ENCODE measurements around the gene LAMA1.

The LAMA1 gene

GRCh38 chr18:7112936-7113335 lies 4.7 kb downstream of the LAMA1 start:
- DNase-seq (ENCODE audit: low read depth, low spot score): no peak

DNA sequence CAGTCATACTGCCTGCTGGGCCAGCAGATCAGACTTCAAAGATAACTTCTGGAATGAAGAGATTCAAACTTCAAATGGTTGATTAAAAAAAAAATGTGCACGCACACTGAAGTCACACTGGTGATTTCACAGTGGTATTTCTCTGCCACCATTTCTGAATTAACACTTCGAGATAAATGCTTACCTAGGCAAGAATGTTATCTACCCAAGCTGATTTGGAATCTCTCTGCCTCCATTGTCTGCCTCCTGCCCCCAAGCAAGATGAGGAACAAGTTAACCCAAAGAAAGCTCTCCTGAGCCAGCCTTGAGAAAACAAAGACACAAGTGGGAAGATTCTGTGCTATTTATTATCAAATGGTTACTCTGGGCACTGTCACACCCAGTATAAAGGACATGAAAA lies 6.5 kb downstream of the LAMA1 start:
- DNase-seq (ENCODE audit: low read depth, low spot score): no peak

- no peak for DNase-seq (ENCODE audit: low read depth, low spot score)
Observed at GRCh38 chr18:7105943-7106342, 11.7 kb downstream of the LAMA1 start.

DNA sequence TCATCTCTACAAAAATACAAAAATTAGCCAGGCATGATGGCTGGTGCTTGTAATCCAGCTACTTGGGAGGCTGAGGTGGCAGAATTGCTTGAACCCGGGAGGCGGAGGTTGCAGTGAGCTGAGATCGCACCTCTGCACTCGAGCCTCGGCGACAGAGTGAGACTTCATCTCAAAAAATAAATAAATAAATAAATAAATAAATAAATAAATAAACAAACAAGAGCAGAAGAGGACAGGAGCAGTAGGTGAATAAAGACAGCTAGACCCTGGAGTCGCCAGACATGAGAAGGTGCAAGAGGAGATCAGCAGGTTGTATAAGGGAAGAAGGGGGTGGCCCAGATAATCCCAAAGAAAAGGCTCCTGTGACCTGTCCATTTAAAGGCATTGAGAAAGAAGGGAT lies 12.3 kb downstream of the LAMA1 start:
- DNase-seq (ENCODE audit: low read depth, low spot score): no peak

GRCh38 chr18:7104649-7105048 lies 12.9 kb downstream of the LAMA1 start:
- DNase-seq (ENCODE audit: low read depth, low spot score): no peak

GRCh38 chr18:7102131-7102530 lies 15.5 kb downstream of the LAMA1 start:
- DNase-seq (ENCODE audit: low read depth, low spot score): no peak

DNA sequence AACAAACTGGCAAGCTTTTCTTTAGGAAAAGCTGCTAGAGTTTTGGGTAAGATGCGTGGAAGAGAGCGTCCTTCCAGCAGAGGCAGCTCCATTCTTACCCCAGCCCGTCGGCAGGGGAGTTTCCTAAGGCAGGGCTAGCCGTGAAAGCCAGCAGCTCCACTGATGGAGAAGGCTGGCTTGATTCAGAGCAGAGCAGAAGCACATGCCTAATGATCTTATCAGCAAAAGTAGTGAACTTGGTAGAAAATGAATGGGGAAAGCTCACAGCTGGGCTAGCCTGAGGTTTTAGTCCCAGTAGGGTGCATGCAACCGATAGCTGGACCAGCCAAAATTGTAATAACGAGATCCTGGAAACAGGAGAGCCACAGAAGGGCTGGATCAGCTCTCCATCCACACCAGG lies 20.8 kb downstream of the LAMA1 start:
- DNase-seq (ENCODE audit: low read depth, low spot score): no peak

DNA sequence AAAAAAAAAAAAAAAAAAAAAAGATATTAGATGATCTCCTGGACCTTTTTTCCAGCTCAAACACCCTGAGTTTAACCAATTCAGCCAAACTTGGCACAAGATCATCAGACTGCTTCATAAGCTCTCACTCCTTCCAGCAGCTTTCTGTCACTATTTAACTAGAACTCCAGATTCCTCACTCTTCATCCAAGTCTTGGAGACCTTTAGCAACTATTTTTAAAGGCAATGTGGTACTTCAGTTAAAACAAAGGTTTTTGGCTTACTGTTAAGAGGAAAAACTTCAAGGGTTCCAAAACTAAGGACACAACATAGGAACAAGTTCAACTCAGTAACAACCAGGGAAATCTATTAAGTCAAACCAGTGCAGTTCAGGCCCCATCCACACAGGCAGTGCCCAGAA lies 23.2 kb downstream of the LAMA1 start:
- DNase-seq (ENCODE audit: low read depth, low spot score): no peak

DNA sequence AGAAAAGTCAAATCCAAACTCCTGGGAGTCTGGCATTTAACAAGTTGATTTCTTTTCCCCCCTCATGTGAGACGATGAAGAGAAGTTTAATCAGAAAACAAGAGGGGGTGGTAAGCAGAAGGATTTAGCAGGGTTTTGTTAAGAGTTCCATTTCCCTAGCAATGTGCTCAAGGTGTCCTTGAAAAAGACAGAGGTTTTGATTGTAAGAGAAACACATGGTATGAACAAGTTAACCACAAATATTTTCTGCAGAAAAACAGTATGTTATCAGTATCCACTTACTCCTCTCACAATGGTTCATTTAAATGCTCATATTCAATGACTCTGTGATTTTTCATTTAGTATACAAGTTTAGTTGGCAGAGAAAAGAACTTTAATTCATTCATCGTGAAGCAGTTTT lies 26.8 kb downstream of the LAMA1 start:
- DNase-seq (ENCODE audit: low read depth, low spot score): no peak

DNA sequence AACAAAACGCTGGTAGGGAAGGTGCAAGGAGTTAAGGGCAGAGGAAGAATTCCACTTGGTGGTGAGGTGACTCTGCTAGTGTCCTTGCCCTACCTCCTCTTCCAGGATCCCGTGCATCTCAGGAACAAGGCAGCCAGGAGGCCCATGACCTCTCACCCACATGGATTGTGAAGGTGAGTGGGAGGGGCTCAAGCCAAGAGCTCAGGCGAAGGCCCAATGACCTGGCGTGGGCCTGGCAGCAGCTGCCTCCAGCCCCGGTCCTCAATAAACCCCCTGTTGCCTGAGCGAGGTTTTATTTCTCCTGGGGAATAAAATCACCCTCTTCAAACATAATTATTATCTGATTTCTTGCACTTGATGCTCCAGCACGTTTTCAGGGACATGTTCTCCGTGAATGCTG lies 28.2 kb downstream of the LAMA1 start:
- DNase-seq (ENCODE audit: low read depth, low spot score): no peak

- DNase-seq (ENCODE audit: low read depth, low spot score): no peak
Observed at GRCh38 chr18:7084080-7085065, 33.2 kb downstream of the LAMA1 start.

GRCh38 chr18:7082671-7083070 lies 34.9 kb downstream of the LAMA1 start:
- DNase-seq (ENCODE audit: low read depth, low spot score): no peak

GRCh38 chr18:7079231-7079630 lies 38.4 kb downstream of the LAMA1 start:
- no peak for DNase-seq (ENCODE audit: low read depth, low spot score)

DNA sequence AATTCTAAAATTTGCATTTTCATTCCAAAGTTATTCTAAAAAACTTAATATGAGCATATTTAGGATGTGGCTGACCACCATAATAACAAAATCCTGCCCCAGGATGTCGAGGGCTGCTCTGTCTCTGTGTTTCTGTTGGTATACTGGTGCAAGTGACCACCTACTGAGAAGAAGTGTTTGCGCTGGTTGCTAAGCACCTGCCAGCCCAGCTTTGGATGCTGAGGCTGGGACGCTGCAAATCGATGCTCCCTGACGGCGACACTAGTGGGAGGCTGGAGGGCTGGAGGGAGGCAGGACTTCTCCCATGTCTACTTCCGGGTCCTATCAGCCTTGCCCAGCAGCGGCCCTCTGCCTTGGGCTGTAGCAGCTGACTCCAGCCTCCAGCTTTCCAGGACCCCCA lies 45.0 kb downstream of the LAMA1 start:
- DNase-seq (ENCODE audit: low read depth, low spot score): no peak

DNA sequence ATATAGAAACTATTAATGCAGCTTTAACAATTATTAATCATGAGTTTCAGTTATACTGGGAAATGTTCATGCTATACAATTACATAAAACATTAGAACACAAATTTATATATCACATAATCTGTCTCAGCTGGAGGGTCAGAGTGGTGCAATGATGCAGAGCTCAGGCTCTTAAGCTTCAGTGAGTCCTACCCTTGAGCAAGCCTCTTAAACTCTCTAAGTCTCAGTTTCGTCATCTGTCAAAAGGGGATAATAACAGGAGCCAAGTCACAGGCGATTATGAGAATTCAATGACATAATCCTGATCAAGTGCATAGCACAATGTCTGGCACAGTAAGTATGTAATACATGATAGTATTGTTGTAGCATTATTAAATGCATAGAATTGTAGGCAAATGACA lies 46.0 kb downstream of the LAMA1 start:
- no peak for DNase-seq (ENCODE audit: low read depth, low spot score)

DNA sequence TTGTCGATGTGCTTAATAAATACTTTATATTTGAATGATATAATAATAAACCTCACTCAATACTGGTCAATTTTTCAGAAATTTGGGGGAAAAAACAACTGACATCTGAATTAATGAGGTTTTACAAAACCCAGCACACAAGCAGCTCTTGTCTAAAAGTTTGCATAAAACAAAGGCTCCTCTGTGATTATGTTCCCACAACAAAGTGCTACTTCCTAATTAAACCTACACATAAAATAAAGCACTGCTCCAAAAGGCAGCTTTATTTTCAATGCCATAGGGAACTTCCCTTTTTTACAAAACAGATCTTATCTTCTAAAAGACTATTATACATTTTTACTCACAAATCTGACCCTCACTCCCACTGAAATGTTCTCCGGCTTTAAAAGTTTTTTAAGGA lies 47.1 kb downstream of the LAMA1 start:
- no peak for DNase-seq (ENCODE audit: low read depth, low spot score)

DNA sequence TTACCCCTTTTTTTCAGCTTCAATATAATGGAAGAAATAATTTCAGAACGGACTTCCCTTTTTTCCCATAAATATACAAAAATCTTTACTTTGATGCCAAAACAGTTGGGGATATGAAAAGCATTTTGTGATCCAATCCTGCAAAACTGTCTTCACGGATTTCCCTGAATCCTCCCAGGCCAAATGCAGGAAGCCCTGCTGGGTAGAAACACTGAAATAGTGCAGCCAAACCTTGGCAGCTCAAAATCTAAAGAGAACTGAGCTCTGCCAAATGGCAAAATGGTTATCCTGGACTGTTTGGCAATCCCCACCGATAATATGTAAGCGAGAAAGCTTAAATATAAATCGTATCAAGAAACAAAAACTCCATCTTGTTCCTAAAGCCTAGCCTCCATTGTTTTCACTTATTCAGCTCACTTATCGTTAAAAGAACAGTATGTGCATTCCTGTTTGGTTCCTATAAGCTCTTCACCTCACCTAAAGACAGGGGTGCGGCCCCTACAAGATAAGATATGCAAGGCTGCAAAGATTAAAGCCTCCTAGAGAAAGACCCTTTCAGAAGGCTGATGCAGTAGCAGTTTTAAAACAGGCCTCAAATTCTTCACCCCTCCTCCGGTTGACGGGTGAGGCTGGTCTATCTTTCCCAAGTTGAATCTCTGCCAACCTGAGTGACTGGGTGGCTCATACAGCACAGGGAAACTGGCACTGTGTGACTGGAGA lies 48.6 kb downstream of the LAMA1 start:
- no peak for DNase-seq (ENCODE audit: low read depth, low spot score)

DNA sequence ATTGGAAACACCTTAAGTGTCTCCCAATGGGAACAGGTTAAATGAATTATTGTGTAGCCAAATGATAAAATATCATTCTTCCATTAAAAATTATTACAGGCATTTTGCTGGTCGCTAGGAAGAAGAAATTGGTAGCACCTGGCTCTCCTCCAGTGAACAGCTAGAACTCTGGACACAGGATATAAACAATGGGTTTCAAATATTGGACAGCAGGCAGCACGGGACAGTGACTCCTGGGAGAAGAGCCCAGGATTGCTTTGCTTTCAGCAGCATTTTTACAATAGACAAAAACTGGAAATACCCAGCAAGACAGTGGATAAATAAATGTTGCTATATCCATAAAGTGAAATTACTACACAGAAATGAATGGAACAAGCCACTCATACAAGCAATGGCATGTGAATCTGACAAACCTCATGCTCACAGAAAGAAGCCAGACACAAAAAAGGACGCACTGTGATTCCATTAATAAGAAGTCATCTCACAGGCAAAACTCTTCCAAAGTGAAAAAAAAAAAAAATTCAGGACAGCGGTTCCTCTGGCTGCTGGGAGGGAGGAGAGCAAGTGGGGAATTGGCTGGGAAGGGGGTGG lies 50.5 kb downstream of the LAMA1 start:
- DNase-seq (ENCODE audit: low read depth, low spot score): no peak

DNA sequence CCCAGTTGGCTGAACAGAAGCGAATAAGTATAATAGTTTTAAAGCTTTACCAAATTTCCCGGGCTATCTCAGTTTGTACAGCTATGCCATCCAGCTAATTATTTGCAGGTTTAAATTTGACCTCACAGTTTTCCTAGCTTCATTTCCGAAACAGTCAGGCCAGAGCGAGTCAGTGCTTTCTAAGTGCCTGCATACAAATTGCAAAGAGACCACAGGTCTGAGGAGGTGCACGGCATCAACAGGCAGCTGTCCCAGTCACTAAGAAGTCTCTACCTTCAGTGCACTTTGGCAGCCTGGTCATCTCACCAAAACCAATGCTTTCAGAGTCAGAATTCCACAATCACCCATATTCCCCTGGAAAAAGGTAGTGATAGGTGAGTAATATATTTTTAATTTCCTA lies 51.9 kb downstream of the LAMA1 start:
- DNase-seq (ENCODE audit: low read depth, low spot score): no peak

DNA sequence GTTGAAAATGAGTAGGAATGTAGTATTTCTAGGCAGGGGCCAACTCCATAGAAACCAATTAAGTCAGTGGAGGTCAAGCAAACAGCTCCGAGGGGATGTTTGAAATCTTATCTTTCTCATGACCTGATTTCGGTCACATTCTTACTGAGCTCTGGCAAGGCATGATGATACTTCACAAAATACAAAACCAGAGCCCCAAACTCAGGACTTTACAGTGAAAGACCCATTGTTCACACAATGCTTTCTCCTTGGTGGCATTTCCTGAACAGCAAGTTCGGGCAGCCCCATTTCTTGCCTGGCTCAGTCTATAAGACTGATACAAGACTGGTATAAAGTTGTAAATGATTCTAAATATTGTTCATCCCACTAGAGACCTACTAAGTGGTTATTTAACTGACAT lies 53.3 kb downstream of the LAMA1 start:
- no peak for DNase-seq (ENCODE audit: low read depth, low spot score)

- DNase-seq (ENCODE audit: low read depth, low spot score): no peak
Observed at GRCh38 chr18:7062811-7063210, 54.8 kb downstream of the LAMA1 start.

GRCh38 chr18:7062236-7062635 lies 55.4 kb downstream of the LAMA1 start:
- DNase-seq (ENCODE audit: low read depth, low spot score): no peak

DNA sequence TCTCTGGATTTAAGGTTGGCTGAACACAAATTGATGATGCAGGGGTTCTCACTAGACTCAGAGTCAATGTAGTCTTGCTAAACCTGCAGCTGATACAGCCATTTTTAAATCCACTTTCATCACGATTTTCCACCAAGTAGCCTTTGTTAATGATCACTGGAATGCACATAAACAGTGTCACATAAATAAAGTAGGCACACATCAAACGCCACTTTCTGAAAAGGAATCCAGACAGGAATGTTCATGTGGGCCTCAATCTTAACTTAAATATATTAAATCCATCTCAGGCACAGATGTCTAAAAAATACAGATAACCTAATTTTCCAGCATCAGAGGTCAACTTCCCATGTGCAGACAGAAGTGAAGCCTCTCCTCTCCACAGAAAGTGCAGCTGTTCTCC lies 58.3 kb downstream of the LAMA1 start:
- no peak for DNase-seq (ENCODE audit: low read depth, low spot score)
